HCT116 (cell line): Measurements from ENCODE around the gene VSX2. TPM values are rescaled to one million over a fixed set of nuclear protein-coding genes. Genes with fewer than 3 reads are reported as not detected.

ENCODE experiments used
- ATAC-seq: fragments of 200-7000 bp; cut with Tn5 transposase; 2 replicates; pipeline ENCODE4 v1.9.1; 2020; ENCODE audit warnings: mild to moderate bottlenecking, moderate library complexity
- BruUV-seq: library from RNA; stranded (reverse); fragments of 400-500 nt; replicated peaks from 2 replicates; lab custom pipeline; 2021; lab: Mats Ljungman, UMichigan
- CTCF ChIA-PET: fragments of 300-600 bp; sonication (Branson Sonifier 250); formaldehyde crosslinking; loops from one replicate; lab custom pipeline; 2021; ENCODE audit warnings: antibody characterized with exemption; lab: Charles Lee
- POLR2A ChIA-PET: fragments of 300-600, 350-600 bp; sonication (Branson Sonifier 250); formaldehyde crosslinking; loops from one replicate; lab custom pipeline; 2021; ENCODE audit warnings: antibody characterized with exemption; lab: Charles Lee
- RAD21 ChIA-PET, 2 experiments: fragments of 300-600 bp; sonication (Branson Sonifier 250); formaldehyde crosslinking; loops; one replicate each; lab custom pipeline; 2023; ENCODE audit warnings: low total read pairs in 2 of 2; ENCODE audit not compliant: uncharacterized antibody in 2 of 2, unreplicated experiment in 2 of 2, low non-redundant PET in 1 of 2; lab: Charles Lee
- DNase-seq: peaks from one replicate; pipeline ENCODE4 v3.0.0-alpha.2; 2010; ENCODE audit warnings: low read depth, low spot score
- H2AFZ ChIP-seq: fragments of 200-600 bp; shearing (Covaris generic), sonication (generic); 2 replicates; pipeline ENCODE4 v1.6.1; 2017; ENCODE audit warnings: low read depth, mixed run types, mixed read lengths, antibody characterized with exemption, low read length; ENCODE audit not compliant: poor library complexity, severe bottlenecking
- H3K27ac ChIP-seq: 2 replicates; pipeline ENCODE4 v1.5.1; 2012; ENCODE audit warnings: low read depth, low read length
- H3K27me3 ChIP-seq: fragments of 200-600 bp; sonication (generic); 2 replicates; pipeline ENCODE4 v1.6.1; 2016; ENCODE audit warnings: mixed run types, low read length, mixed read lengths; ENCODE audit not compliant: insufficient read depth
- H3K36me3 ChIP-seq, 2 experiments: fragments of 200-500 bp in 1 of 2; fragments of 200-600 bp in 1 of 2; sonication (Bioruptor generic) in 1 of 2; sonication (generic) in 1 of 2; 2 replicates each; pipeline versions ENCODE4 v1.5.1 to v1.6.1; 2014 to 2016; ENCODE audit warnings: low read length in 2 of 2, inconsistent platforms in 1 of 2, mixed read lengths in 1 of 2, mixed run types in 1 of 2; ENCODE audit not compliant: insufficient read depth in 2 of 2, control insufficient read depth in 1 of 2
- H3K4me1 ChIP-seq, 2 experiments: fragments of 200-600 bp in 1 of 2; sonication (generic) in 1 of 2; 2 replicates each; pipeline versions ENCODE4 v1.5.1 to v1.6.1; 2012 to 2017; ENCODE audit warnings: low read length in 2 of 2, inconsistent platforms in 1 of 2, mild to moderate bottlenecking in 1 of 2, mixed read lengths in 1 of 2, mixed run types in 1 of 2, moderate library complexity in 1 of 2; ENCODE audit not compliant: insufficient read depth in 2 of 2, control insufficient read depth in 1 of 2
- H3K4me2 ChIP-seq: fragments of 200-600 bp; sonication (generic); 2 replicates; pipeline ENCODE4 v1.6.1; 2017; ENCODE audit warnings: mixed run types, low read length, mixed read lengths
- H3K4me3 ChIP-seq, 2 experiments: fragments of 200-600 bp in 1 of 2; sonication (generic) in 1 of 2; replicated peaks in 1 of 2; 2 replicates each; pipeline ENCODE4 v1.5.1; 2011 to 2016; ENCODE audit warnings: low read length in 2 of 2, control low read depth in 1 of 2, low read depth in 1 of 2, mild to moderate bottlenecking in 1 of 2, mixed read lengths in 1 of 2, mixed run types in 1 of 2
- H3K79me2 ChIP-seq: fragments of 200-600 bp; sonication (generic); 2 replicates; pipeline ENCODE4 v1.6.1; 2017; ENCODE audit warnings: mild to moderate bottlenecking, mixed run types, low read length, moderate library complexity, mixed read lengths; ENCODE audit not compliant: insufficient read depth
- H3K9ac ChIP-seq: fragments of 200-600 bp; sonication (generic); 2 replicates; pipeline ENCODE4 v1.6.1; 2016; ENCODE audit warnings: low read length, mixed read lengths
- H3K9me2 ChIP-seq: fragments of 200-600 bp; sonication (generic), shearing (Covaris generic); 2 replicates; pipeline ENCODE4 v1.6.1; 2017; ENCODE audit warnings: mixed run types, mild to moderate bottlenecking, moderate library complexity; ENCODE audit not compliant: insufficient read depth
- H3K9me3 ChIP-seq, 2 experiments: fragments of 200-500 bp in 1 of 2; fragments of 200-600 bp in 1 of 2; sonication (Bioruptor generic) in 1 of 2; sonication (generic) in 1 of 2; 2 replicates each; pipeline ENCODE4 v1.6.1; 2014 to 2017; ENCODE audit warnings: low read length in 2 of 2, mixed read lengths in 2 of 2, inconsistent platforms in 1 of 2, low read depth in 1 of 2, mild to moderate bottlenecking in 1 of 2, mixed run types in 1 of 2, moderate library complexity in 1 of 2; ENCODE audit not compliant: control insufficient read depth in 1 of 2, insufficient read depth in 1 of 2
- H4K20me1 ChIP-seq: fragments of 200-600 bp; sonication (generic), shearing (Covaris generic); 2 replicates; pipeline ENCODE4 v1.6.1; 2017; ENCODE audit warnings: mixed run types, mild to moderate bottlenecking, moderate library complexity; ENCODE audit not compliant: insufficient read depth
- CBX3 ChIP-seq: IDR thresholded peaks from 2 replicates; pipeline ENCODE4 v1.6.1; 2012; ENCODE audit warnings: low read depth
- ELF1 ChIP-seq: IDR thresholded peaks from 2 replicates; pipeline ENCODE4 v1.6.1; 2012; ENCODE audit warnings: low read depth, borderline replicate concordance
- EZH2 ChIP-seq: fragments of 200-600 bp; sonication (generic); IDR thresholded peaks from 2 replicates; pipeline ENCODE4 v1.6.1; 2017; ENCODE audit warnings: antibody characterized with exemption, mixed run types
- EZH2phosphoT487 ChIP-seq: fragments of 200-600 bp; IDR thresholded peaks from 2 replicates; pipeline ENCODE4 v1.6.1; 2018; ENCODE audit warnings: antibody characterized with exemption, borderline replicate concordance
- RAD21 ChIP-seq: IDR thresholded peaks from 2 replicates; pipeline ENCODE4 v1.6.1; 2012; ENCODE audit warnings: low read depth, mild to moderate bottlenecking
- YY1 ChIP-seq: IDR thresholded peaks from 2 replicates; pipeline ENCODE4 v1.6.1; 2011; ENCODE audit warnings: low read length, low read depth, moderate library complexity, mild to moderate bottlenecking; ENCODE audit not compliant: insufficient replicate concordance; ENCODE audit errors: extremely low read depth
- ZNF274 ChIP-seq: fragments of 200-500 bp; sonication (Bioruptor generic); IDR thresholded peaks from 2 replicates; pipeline ENCODE4 v1.6.1; 2014; ENCODE audit warnings: mild to moderate bottlenecking, low read depth, low read length, inconsistent platforms
- intact Hi-C: fragments of 100-400 bp; cut with micrococcal nuclease; formaldehyde crosslinking; loops from 2 replicates; pipeline ENCODE4 v1.10.0; 2022
- total RNA-seq: library from RNA; stranded (reverse); gene quantifications from one replicate; pipeline ENCODE4 v1.2.1, GENCODE V29; 2021; ENCODE audit not compliant: unreplicated experiment
- TF ChIP-seq, protein P1 (sequence below): IDR thresholded peaks from 2 replicates; pipeline ENCODE4 v1.6.1; 2012
- TF ChIP-seq, protein P2 (sequence below): IDR thresholded peaks from 2 replicates; pipeline ENCODE4 v1.6.1; 2012

The VSX2 gene
- total RNA-seq, 1 experiment from 2014 or later = not detected

- POLR2A ChIA-PET = no interaction called here
- intact Hi-C loops = no loop called here
- Histone ChIP-seq H3K9me2 (no peaks in the 10 kb centered on the region), H3K4me2 (no peak overlapping the region), H3K79me2 (no peaks in the 10 kb centered on the region), H3K9me3 (no peaks in the 10 kb centered on the region)
- no TSS peak for BruUV-seq
- RAD21 ChIA-PET = no interaction called here
- CTCF ChIA-PET = no interaction called here
- DNase-seq = no peak
- TF ChIP-seq ZNF274 = no peak
- no peak for TF ChIP-seq EZH2phosphoT487
- TF ChIP-seq CBX3 = no peak
- TF ChIP-seq RAD21 = no peak
- TF ChIP-seq YY1 = no peak
- TF ChIP-seq ELF1 = no peak
- TF ChIP-seq, all 23 proteins: peak for 0
- Histone ChIP-seq H3K36me3 (no peaks in the 10 kb centered on the region), H4K20me1 (no peaks in the 10 kb centered on the region), H3K27ac (no peak overlapping the region), H3K4me1 (no peaks in the 10 kb centered on the region), H3K27me3 (no peaks in the 10 kb centered on the region), H3K9ac (no peak overlapping the region), H3K4me3 (no peak overlapping the region), H2AFZ (no peak overlapping the region)
- no peak for ATAC-seq
Observed at GRCh38 chr14:74195623-74196022, 43.6 kb upstream of the VSX2 start.

DNA sequence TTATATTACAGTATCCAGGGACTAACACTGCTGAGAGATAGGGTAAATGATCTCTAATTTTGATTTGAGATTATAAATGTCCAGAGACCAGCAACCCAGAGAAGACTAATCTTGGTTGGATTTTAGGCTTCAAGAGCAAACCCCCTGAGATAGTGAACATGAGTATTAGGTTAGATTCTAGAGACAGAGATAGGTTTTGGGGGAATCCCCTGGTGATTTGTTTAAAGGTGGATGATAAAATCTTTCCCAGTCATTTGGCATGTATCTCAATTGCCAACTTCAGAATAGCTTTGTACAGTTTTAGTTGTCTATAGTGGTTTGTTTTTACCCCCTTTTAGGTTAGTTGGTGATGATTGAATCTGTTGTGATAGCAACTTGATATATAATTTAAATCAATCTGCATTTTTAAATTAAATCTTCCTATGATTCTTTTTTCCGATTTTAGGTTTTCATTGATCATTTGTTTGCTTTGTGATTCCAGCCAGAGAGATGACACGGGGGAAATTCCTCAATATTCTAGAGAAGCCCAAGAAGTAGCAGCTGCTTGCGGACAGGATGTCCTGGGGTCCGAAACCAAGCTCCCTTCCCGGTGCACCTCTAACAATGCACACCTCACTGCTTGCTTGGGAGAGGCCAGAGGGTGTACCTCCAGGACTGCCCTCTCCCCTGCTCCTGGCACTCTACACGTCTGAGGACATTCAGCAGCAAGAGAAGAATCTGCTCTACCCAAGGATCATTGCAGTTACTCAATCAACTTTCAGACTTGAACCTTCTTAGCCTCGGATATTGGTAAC lies 40.6 kb upstream of the VSX2 start:
- no peaks in the 10 kb centered on the region for H3K4me1 ChIP-seq
- no peak for DNase-seq
- CTCF ChIA-PET = no interaction called here
- TF ChIP-seq, protein P1, sequence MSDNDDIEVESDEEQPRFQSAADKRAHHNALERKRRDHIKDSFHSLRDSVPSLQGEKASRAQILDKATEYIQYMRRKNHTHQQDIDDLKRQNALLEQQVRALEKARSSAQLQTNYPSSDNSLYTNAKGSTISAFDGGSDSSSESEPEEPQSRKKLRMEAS = no peak
- TF ChIP-seq ZNF274 = no peak
- no peak for TF ChIP-seq EZH2
- TF ChIP-seq, protein P2, sequence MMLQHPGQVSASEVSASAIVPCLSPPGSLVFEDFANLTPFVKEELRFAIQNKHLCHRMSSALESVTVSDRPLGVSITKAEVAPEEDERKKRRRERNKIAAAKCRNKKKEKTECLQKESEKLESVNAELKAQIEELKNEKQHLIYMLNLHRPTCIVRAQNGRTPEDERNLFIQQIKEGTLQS = no peak
- TF ChIP-seq, all 23 proteins: peak for 0
- H3K4me2 ChIP-seq = no peak overlapping the region
- no peaks in the 10 kb centered on the region for H3K27me3 ChIP-seq
- no peaks in the 10 kb centered on the region for H3K9me2 ChIP-seq
- no peaks in the 10 kb centered on the region; a peak in 1 of 4 replicates for H3K36me3 ChIP-seq
- H3K9ac ChIP-seq = no peak overlapping the region
- ChIA-PET RAD21 (no interaction called here), POLR2A (no interaction called here)
- no peak overlapping the region for H3K4me3 ChIP-seq
- H3K79me2 ChIP-seq = no peaks in the 10 kb centered on the region
- no peak overlapping the region for H3K27ac ChIP-seq
- intact Hi-C loops = no loop called here
- H2AFZ ChIP-seq = no peak overlapping the region
- no peak for ATAC-seq
- H3K9me3 ChIP-seq = no peaks in the 10 kb centered on the region
- H4K20me1 ChIP-seq = no peaks in the 10 kb centered on the region
- BruUV-seq = no TSS peak
